HEK293 (cell line): Measurements from ENCODE around the gene MPHOSPH9.

Experiments
- CTCF ChIA-PET: fragments of 350-600 bp; formaldehyde crosslinking; extraction: SDS; loops from one replicate; lab custom pipeline; 2021; ENCODE audit warnings: antibody characterized with exemption; lab: Yijun Ruan, JAX
- POLR2A ChIA-PET: fragments of 300-600 bp; formaldehyde crosslinking; extraction: SDS; loops from one replicate; lab custom pipeline; 2020; ENCODE audit warnings: antibody characterized with exemption, inconsistent platforms; lab: Yijun Ruan, JAX
- H3K27ac ChIP-seq: fragments of 200-500 bp; sonication (Bioruptor generic); 2 replicates; pipeline ENCODE4 v1.5.1; 2014; ENCODE audit warnings: low read depth, low read length, control low read depth, inconsistent platforms; ENCODE audit errors: extremely low read depth
- H3K36me3 ChIP-seq, 2 experiments: fragments of 200-500 bp in 1 of 2; sonication (Bioruptor generic) in 1 of 2; 1 replicate in 1 of 2; 2 replicates in 1 of 2; pipeline ENCODE4 v1.5.1; 2014 to 2017; ENCODE audit warnings: inconsistent platforms in 2 of 2, low read length in 2 of 2; ENCODE audit not compliant: control insufficient read depth in 2 of 2, insufficient read depth in 1 of 2
- H3K4me1 ChIP-seq: fragments of 200-500 bp; sonication (Bioruptor generic); 2 replicates; pipeline ENCODE4 v1.5.1; 2014; ENCODE audit warnings: mild to moderate bottlenecking, low read length, inconsistent platforms; ENCODE audit not compliant: control insufficient read depth, insufficient read depth
- H3K4me3 ChIP-seq: 2 replicates; pipeline ENCODE4 v1.5.1; 2011; ENCODE audit warnings: low read depth, mild to moderate bottlenecking, control low read depth, low read length, moderate library complexity
- H3K9me3 ChIP-seq: fragments of 200-500 bp; sonication (Bioruptor generic); 2 replicates; pipeline ENCODE4 v1.5.1; 2014; ENCODE audit warnings: low read depth, low read length, inconsistent platforms; ENCODE audit not compliant: control insufficient read depth, insufficient read depth
- CTCF ChIP-seq: fragments of 450-650 bp; formaldehyde crosslinking; IDR thresholded peaks from 2 replicates; pipeline ENCODE4 v1.5.1; 2016; ENCODE audit warnings: missing biosample characterization, missing genetic modification characterization
- KLF8 ChIP-seq: fragments of 450-650 bp; formaldehyde crosslinking; IDR thresholded peaks from 2 replicates; pipeline ENCODE4 v1.5.1; 2016; ENCODE audit warnings: missing biosample characterization, missing genetic modification characterization
- ZBTB20 ChIP-seq: fragments of 450-650 bp; formaldehyde crosslinking; IDR thresholded peaks from 2 replicates; pipeline ENCODE4 v1.5.1; 2016; ENCODE audit warnings: missing biosample characterization, missing genetic modification characterization
- ZBTB6 ChIP-seq: fragments of 450-650 bp; formaldehyde crosslinking; IDR thresholded peaks from 2 replicates; pipeline ENCODE4 v1.5.1; 2017; ENCODE audit warnings: missing biosample characterization, missing genetic modification characterization
- ZFHX2 ChIP-seq: fragments of 450-650 bp; formaldehyde crosslinking; conservative IDR thresholded peaks from 2 replicates; pipeline ENCODE4 v1.5.1; 2016; ENCODE audit warnings: missing biosample characterization, missing genetic modification characterization
- ZFP3 ChIP-seq: fragments of 450-650 bp; formaldehyde crosslinking; IDR thresholded peaks from 2 replicates; pipeline ENCODE4 v1.5.1; 2016; ENCODE audit warnings: low read depth, missing biosample characterization, missing genetic modification characterization
- ZNF2 ChIP-seq: fragments of 450-650 bp; formaldehyde crosslinking; IDR thresholded peaks from 2 replicates; pipeline ENCODE4 v1.5.1; 2016; ENCODE audit warnings: missing biosample characterization, missing genetic modification characterization
- ZNF239 ChIP-seq: fragments of 450-650 bp; formaldehyde crosslinking; IDR thresholded peaks from 2 replicates; pipeline ENCODE4 v1.5.1; 2016; ENCODE audit warnings: missing biosample characterization, missing genetic modification characterization
- ZNF394 ChIP-seq: fragments of 450-650 bp; formaldehyde crosslinking; IDR thresholded peaks from 2 replicates; pipeline ENCODE4 v1.5.1; 2016; ENCODE audit warnings: missing biosample characterization, missing genetic modification characterization, mild to moderate bottlenecking, moderate library complexity, borderline replicate concordance
- ZNF510 ChIP-seq: fragments of 450-650 bp; formaldehyde crosslinking; IDR thresholded peaks from 2 replicates; pipeline ENCODE4 v1.5.1; 2018; ENCODE audit warnings: mild to moderate bottlenecking, missing genetic modification characterization, missing biosample characterization; ENCODE audit not compliant: insufficient replicate concordance
- ZNF529 ChIP-seq: fragments of 450-650 bp; formaldehyde crosslinking; IDR thresholded peaks from 2 replicates; pipeline ENCODE4 v1.5.1; 2017; ENCODE audit warnings: missing genetic modification characterization, missing biosample characterization; ENCODE audit not compliant: insufficient replicate concordance
- ZNF555 ChIP-seq: fragments of 450-650 bp; formaldehyde crosslinking; conservative IDR thresholded peaks from 2 replicates; pipeline ENCODE4 v1.5.1; 2017; ENCODE audit warnings: missing biosample characterization, mild to moderate bottlenecking, missing genetic modification characterization, inconsistent platforms
- ZNF664 ChIP-seq: fragments of 450-650 bp; formaldehyde crosslinking; IDR thresholded peaks from 2 replicates; pipeline ENCODE4 v1.5.1; 2016; ENCODE audit warnings: missing biosample characterization, missing genetic modification characterization
- ZNF670 ChIP-seq: fragments of 450-650 bp; formaldehyde crosslinking; IDR thresholded peaks from 2 replicates; pipeline ENCODE4 v1.5.1; 2016; ENCODE audit warnings: missing biosample characterization, missing genetic modification characterization, low read depth
- ZNF768 ChIP-seq: fragments of 450-650 bp; formaldehyde crosslinking; IDR thresholded peaks from 2 replicates; pipeline ENCODE4 v1.5.1; 2018; ENCODE audit warnings: missing biosample characterization, mild to moderate bottlenecking, missing genetic modification characterization
- TF ChIP-seq, protein P1 (sequence below): fragments of 450-650 bp; formaldehyde crosslinking; IDR thresholded peaks from 2 replicates; pipeline ENCODE4 v1.5.1; 2016; ENCODE audit warnings: missing biosample characterization, missing genetic modification characterization
- TF ChIP-seq, protein P2 (sequence below): fragments of 450-650 bp; formaldehyde crosslinking; IDR thresholded peaks from 2 replicates; pipeline ENCODE4 v1.5.1; 2016; ENCODE audit warnings: missing biosample characterization, missing genetic modification characterization, low read depth
- TF ChIP-seq, protein P3 (sequence below): fragments of 450-650 bp; formaldehyde crosslinking; IDR thresholded peaks from 2 replicates; pipeline ENCODE4 v1.5.1; 2016; ENCODE audit warnings: missing biosample characterization, missing genetic modification characterization
- TF ChIP-seq, protein P4 (sequence below): fragments of 450-650 bp; formaldehyde crosslinking; IDR thresholded peaks from 2 replicates; pipeline ENCODE4 v1.5.1; 2016; ENCODE audit warnings: missing biosample characterization, missing genetic modification characterization
- TF ChIP-seq, protein P5 (sequence below): fragments of 450-650 bp; formaldehyde crosslinking; IDR thresholded peaks from 2 replicates; pipeline ENCODE4 v1.5.1; 2016; ENCODE audit warnings: missing biosample characterization, missing genetic modification characterization

Gene MPHOSPH9

GRCh38 chr12:123152833-123153232 lies 80.1 kb downstream of the MPHOSPH9 start (continued):
- TF ChIP-seq ZNF510 (tag by site-specific recombination) (no peak), ZNF768 (tag by site-specific recombination) (no peak), ZFHX2 (tag by site-specific recombination) (peak; percentile 49)
- TF ChIP-seq, protein P1, sequence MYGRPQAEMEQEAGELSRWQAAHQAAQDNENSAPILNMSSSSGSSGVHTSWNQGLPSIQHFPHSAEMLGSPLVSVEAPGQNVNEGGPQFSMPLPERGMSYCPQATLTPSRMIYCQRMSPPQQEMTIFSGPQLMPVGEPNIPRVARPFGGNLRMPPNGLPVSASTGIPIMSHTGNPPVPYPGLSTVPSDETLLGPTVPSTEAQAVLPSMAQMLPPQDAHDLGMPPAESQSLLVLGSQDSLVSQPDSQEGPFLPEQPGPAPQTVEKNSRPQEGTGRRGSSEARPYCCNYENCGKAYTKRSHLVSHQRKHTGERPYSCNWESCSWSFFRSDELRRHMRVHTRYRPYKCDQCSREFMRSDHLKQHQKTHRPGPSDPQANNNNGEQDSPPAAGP (tag by site-specific recombination): no peak
- TF ChIP-seq, protein P2, sequence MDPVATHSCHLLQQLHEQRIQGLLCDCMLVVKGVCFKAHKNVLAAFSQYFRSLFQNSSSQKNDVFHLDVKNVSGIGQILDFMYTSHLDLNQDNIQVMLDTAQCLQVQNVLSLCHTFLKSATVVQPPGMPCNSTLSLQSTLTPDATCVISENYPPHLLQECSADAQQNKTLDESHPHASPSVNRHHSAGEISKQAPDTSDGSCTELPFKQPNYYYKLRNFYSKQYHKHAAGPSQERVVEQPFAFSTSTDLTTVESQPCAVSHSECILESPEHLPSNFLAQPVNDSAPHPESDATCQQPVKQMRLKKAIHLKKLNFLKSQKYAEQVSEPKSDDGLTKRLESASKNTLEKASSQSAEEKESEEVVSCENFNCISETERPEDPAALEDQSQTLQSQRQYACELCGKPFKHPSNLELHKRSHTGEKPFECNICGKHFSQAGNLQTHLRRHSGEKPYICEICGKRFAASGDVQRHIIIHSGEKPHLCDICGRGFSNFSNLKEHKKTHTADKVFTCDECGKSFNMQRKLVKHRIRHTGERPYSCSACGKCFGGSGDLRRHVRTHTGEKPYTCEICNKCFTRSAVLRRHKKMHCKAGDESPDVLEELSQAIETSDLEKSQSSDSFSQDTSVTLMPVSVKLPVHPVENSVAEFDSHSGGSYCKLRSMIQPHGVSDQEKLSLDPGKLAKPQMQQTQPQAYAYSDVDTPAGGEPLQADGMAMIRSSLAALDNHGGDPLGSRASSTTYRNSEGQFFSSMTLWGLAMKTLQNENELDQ (tag by site-specific recombination): no peak
- TF ChIP-seq, all 188 proteins: peak for 3

- CTCF ChIA-PET: interaction anchor here (0.6 to 1.8 kb wide), 7 partner anchors 19 to 86 kb away, joined by 3 to 5 read pairs (median 4); no protein-coding TSS in a partner anchor
- POLR2A ChIA-PET: interaction anchor here (1.0 to 3.3 kb wide), 3 partner anchors 81 to 108 kb away, joined by 3 to 15 read pairs (median 3); partner anchors contain the start of genes MPHOSPH9 and MTRFR
- H3K4me3 ChIP-seq: peak overlapping the region; percentile 60
- peaks cover 7% of the 10 kb centered on the region; the same call in 1 of the 2 replicates for H3K4me1 ChIP-seq
- H3K27ac ChIP-seq: peak overlapping the region; percentile 70; the same call in 1 of the 2 replicates
- H3K9me3 ChIP-seq: no peaks in the 10 kb centered on the region
- peaks cover 13 to 20% of the 10 kb centered on the region in 2 experiments for H3K36me3 ChIP-seq
- TF ChIP-seq, protein P3, sequence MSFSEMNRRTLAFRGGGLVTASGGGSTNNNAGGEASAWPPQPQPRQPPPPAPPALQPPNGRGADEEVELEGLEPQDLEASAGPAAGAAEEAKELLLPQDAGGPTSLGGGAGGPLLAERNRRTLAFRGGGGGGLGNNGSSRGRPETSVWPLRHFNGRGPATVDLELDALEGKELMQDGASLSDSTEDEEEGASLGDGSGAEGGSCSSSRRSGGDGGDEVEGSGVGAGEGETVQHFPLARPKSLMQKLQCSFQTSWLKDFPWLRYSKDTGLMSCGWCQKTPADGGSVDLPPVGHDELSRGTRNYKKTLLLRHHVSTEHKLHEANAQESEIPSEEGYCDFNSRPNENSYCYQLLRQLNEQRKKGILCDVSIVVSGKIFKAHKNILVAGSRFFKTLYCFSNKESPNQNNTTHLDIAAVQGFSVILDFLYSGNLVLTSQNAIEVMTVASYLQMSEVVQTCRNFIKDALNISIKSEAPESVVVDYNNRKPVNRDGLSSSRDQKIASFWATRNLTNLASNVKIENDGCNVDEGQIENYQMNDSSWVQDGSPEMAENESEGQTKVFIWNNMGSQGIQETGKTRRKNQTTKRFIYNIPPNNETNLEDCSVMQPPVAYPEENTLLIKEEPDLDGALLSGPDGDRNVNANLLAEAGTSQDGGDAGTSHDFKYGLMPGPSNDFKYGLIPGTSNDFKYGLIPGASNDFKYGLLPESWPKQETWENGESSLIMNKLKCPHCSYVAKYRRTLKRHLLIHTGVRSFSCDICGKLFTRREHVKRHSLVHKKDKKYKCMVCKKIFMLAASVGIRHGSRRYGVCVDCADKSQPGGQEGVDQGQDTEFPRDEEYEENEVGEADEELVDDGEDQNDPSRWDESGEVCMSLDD (tag by site-specific recombination): no peak
- TF ChIP-seq, protein P4, sequence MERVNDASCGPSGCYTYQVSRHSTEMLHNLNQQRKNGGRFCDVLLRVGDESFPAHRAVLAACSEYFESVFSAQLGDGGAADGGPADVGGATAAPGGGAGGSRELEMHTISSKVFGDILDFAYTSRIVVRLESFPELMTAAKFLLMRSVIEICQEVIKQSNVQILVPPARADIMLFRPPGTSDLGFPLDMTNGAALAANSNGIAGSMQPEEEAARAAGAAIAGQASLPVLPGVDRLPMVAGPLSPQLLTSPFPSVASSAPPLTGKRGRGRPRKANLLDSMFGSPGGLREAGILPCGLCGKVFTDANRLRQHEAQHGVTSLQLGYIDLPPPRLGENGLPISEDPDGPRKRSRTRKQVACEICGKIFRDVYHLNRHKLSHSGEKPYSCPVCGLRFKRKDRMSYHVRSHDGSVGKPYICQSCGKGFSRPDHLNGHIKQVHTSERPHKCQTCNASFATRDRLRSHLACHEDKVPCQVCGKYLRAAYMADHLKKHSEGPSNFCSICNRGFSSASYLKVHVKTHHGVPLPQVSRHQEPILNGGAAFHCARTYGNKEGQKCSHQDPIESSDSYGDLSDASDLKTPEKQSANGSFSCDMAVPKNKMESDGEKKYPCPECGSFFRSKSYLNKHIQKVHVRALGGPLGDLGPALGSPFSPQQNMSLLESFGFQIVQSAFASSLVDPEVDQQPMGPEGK (tag by site-specific recombination): peak; percentile 35; the same call in 1 of the 2 replicates
- TF ChIP-seq KLF8: 0 out of 2 replicates have a peak, but pooled peaks have one; percentile 13
- TF ChIP-seq ZNF2: 0 out of 2 replicates have a peak, but pooled peaks have one; percentile 22
- no peak for TF ChIP-seq ZNF670
- TF ChIP-seq ZNF394 (tag by site-specific recombination): peak; percentile 92
- no peak for TF ChIP-seq ZNF664 (tag by site-specific recombination)
- no peak for TF ChIP-seq ZNF555 (tag by site-specific recombination)
- TF ChIP-seq CTCF (tag by site-specific recombination): no peak
- TF ChIP-seq ZFP3 (tag by site-specific recombination): no peak
- no peak for TF ChIP-seq ZBTB6 (tag by site-specific recombination)
- TF ChIP-seq ZNF239 (tag by site-specific recombination): no peak
- no peak for TF ChIP-seq ZNF529 (tag by site-specific recombination)
- TF ChIP-seq ZBTB20 (tag by site-specific recombination): peak; percentile 94
- TF ChIP-seq, protein P5, sequence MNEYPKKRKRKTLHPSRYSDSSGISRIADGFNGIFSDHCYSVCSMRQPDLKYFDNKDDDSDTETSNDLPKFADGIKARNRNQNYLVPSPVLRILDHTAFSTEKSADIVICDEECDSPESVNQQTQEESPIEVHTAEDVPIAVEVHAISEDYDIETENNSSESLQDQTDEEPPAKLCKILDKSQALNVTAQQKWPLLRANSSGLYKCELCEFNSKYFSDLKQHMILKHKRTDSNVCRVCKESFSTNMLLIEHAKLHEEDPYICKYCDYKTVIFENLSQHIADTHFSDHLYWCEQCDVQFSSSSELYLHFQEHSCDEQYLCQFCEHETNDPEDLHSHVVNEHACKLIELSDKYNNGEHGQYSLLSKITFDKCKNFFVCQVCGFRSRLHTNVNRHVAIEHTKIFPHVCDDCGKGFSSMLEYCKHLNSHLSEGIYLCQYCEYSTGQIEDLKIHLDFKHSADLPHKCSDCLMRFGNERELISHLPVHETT: no peak
Observed at GRCh38 chr12:123151457-123152454, 81.2 kb downstream of the MPHOSPH9 start.
